Astrocyte (in vitro differentiated cells and primary cell): ENCODE results near the gene ZNF221.

Experiments used
- CTCF ChIP-seq: IDR thresholded peaks from 2 replicates; pipeline ENCODE4 v1.5.1; 2011; ENCODE audit warnings: low read depth, mild to moderate bottlenecking, inconsistent platforms, low read length, moderate library complexity; ENCODE audit not compliant: insufficient read depth
- EZH2 ChIP-seq: IDR thresholded peaks from 2 replicates; pipeline ENCODE4 v1.6.1; 2012; ENCODE audit warnings: mild to moderate bottlenecking, low read length, inconsistent platforms; ENCODE audit not compliant: insufficient read depth

- no peak for TF ChIP-seq EZH2
- no peak for TF ChIP-seq CTCF
These were observed 48.6 kb upstream of the ZNF221 start for GRCh38 chr19:43902399-43902798.
